HG02852 (cell line): ENCODE measurements around the gene PCMT1.
"Not testable (repeated sequence)": the region's sequence is repeated elsewhere in the genome, so short reads cannot be mapped to it uniquely, and the experiment has no call there.

Experiments
- ATAC-seq: cut with Tn5 transposase; IDR thresholded peaks from one replicate; pipeline ENCODE4 v1.9.1; 2021; ENCODE audit warnings: mild to moderate bottlenecking, moderate library complexity; ENCODE audit not compliant: unreplicated experiment

PCMT1 gene

GRCh38 chr6:149749594-149750135 is at the start of gene PCMT1:
TSS of gene PCMT1 (plus strand) at chr6:149749741. CDS start at chr6:149749902, 161 bp downstream.
- peak; percentile 86 for ATAC-seq

GRCh38 chr6:149701714-149702113 is 47.8 kb upstream of the PCMT1 start:
- no peak for ATAC-seq

GRCh38 chr6:149711711-149712110 is 37.8 kb upstream of the PCMT1 start:
- ATAC-seq: no peak

GRCh38 chr6:149714442-149714841 is 35.1 kb upstream of the PCMT1 start:
- ATAC-seq: no peak

GRCh38 chr6:149716181-149716963 is 33.2 kb upstream of the PCMT1 start:
- no peak for ATAC-seq

GRCh38 chr6:149717255-149717587 is 32.3 kb upstream of the PCMT1 start:
- ATAC-seq: no peak

- peak; percentile 91 for ATAC-seq
These were observed 31.7 kb upstream of the PCMT1 start, which contains the start of gene LATS1 for GRCh38 chr6:149717588-149718458. TSS of gene LATS1 (minus strand) at chr6:149718101. CDS start at chr6:149702126, 15,975 bp downstream.

- ATAC-seq: no peak
These were observed 30.0 kb upstream of the PCMT1 start for GRCh38 chr6:149719531-149719930.

- ATAC-seq: no peak
These were observed 26.3 kb upstream of the PCMT1 start for GRCh38 chr6:149723262-149723661.

GRCh38 chr6:149723771-149724417 is 25.6 kb upstream of the PCMT1 start:
- ATAC-seq: peak; percentile 68

- ATAC-seq: no peak
These were observed 23.8 kb upstream of the PCMT1 start for GRCh38 chr6:149725785-149726184.

- ATAC-seq: no peak
These were observed 21.6 kb upstream of the PCMT1 start for GRCh38 chr6:149727793-149728498.

- no peak for ATAC-seq
These were observed 20.9 kb upstream of the PCMT1 start for GRCh38 chr6:149728499-149729234.

GRCh38 chr6:149729824-149730223 is 19.7 kb upstream of the PCMT1 start:
- ATAC-seq: no peak

- no peak for ATAC-seq
These were observed 16.3 kb upstream of the PCMT1 start for GRCh38 chr6:149733089-149733720.

- ATAC-seq: no peak
These were observed 14.6 kb upstream of the PCMT1 start for GRCh38 chr6:149734915-149735314.

GRCh38 chr6:149745252-149745651 is 4.3 kb upstream of the PCMT1 start:
- ATAC-seq: not testable (repeated sequence)

- ATAC-seq: peak; percentile 54
These were observed 3.2 kb upstream of the PCMT1 start, which contains the start of gene NUP43 for GRCh38 chr6:149746147-149746946. TSS of gene NUP43 (minus strand) at chr6:149746529. CDS start at chr6:149746495, 34 bp downstream.
